ENCODE results near the gene JAK3. TPM values are rescaled to one million over a fixed set of nuclear protein-coding genes. Genes with fewer than 3 reads are reported as not detected.
A peak's percentile ranks its signal among the peaks of the same experiment; 100 is the strongest.

JAK3 gene
- total RNA-seq, 1 donor from 2014 or later, result 0.79 TPM

DNA sequence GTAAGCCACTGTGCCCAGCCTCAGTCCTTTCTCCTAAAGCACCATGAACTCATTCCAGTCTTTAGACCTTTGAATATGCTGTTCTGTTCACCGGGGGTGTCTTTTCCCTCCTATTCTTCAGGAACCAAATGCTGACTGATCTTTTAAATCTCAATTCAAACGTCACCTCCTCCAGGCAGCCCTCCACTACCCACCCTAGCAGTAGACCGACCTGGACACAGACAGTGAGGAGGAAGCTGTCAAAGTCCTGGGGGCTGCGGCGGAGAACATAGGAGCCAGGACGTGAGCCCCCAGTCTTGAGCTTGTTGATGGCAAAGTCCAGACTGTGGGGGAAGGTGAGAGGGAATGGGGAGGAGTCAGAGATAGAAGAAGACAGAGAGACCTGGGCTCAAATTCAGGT, 7.8 kb downstream of the JAK3 start:
- no peak for DNase-seq (ENCODE audit: low read depth in 2 of 2)

GRCh38 chr19:17837972-17838371, 9.8 kb downstream of the JAK3 start:
- no peak for DNase-seq (ENCODE audit: low read depth in 2 of 2)

DNA sequence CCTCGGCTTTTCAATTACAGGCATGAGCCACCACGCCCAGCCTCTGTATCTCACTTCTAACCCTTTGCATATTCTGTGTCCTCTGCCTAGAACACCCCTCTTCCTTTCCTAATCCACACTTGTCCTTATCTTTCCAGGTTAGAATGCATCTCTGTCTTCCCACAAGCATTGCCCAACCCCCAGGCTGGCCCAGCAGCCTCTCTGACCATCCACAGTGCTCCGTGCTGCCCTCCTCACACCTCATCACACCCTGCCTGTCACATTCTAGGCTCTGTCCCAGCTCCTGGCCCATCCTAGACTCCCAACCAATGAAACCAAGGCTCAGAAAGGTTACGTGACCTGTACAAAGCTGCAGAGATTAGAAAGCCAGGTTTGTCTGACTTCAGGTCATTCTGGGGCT, 11.3 kb downstream of the JAK3 start:
- DNase-seq (ENCODE audit: low read depth in 2 of 2), result no peak

DNA sequence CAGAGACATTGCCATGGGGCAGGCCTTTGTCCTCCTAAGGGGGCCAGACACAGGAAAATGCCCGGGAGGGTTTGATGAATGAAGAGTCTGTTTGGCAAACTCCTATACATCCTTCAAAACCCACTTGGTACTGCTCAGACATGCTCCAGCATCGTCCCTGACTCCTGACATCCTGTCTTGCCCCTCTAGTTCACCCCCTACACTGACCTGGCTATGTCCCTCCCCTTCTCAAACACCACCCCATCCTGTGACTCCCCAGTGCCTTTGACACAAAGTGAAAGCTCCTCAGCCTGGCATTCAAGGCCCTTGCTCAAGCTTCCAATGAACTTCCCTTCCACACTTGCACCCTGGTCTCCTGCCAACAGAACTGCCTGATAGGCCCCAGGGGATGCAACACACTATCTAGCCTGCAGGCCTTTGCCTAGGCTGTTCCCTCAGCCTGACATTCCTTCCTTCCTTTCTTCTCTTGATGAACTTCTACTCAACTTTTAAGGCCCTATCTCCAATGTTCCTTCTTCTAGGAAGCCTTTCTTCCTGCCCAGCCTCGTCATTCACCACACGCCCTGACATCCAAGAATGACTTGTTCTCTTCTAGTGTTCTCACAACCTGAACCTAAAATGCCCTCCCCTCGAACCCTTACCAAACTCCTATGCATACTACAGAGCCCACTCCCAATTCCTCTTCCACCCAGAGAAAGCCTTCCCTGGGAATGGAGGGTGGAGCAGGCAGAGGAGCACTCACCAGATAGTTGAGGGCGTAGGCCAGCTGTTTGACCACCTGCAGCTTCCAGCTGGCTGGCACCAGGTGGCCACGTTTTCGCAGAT, 12.4 kb downstream of the JAK3 start:
- no peak for DNase-seq (ENCODE audit: low read depth in 2 of 2)

DNA sequence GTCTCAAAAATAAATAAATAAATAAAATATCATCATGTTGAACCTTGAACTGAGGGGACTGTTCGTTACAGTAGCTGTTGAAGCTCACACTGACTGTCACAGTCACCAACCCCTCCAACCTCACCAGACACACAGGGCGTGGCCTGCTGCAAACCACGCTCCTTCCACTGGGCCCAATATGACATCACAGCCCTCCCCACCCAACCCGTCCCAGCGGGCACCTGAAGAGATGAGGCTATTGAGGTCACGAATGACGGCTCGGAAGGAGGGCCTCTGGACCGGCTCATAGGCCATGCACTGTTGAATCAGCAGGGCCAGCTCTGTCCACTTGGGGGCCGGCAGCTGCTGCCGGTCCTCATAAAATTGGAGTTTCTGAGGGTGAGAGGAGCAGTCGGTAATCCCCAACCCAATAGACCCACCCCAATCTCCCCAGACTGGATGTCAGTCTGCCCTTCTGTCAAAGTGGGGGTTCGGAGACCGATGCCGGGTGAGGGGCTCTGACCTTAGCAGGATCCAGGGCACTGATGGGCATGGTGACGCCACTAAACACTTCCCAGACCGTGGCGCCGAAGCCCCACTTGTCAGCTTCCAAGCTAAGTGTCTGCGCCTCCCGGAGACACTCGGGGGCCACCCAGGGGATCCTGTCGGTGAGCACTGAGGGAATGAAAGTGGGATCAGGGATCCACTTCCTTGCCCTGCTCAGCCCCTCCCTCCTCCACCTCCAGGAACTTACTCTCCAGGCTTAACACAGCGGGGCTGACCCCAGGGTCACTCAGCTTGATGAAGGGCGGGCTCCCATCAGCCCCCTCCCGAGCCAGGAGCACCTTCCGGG, 13.2 kb downstream of the JAK3 start:
- no peak for DNase-seq (ENCODE audit: low read depth in 2 of 2)

DNA sequence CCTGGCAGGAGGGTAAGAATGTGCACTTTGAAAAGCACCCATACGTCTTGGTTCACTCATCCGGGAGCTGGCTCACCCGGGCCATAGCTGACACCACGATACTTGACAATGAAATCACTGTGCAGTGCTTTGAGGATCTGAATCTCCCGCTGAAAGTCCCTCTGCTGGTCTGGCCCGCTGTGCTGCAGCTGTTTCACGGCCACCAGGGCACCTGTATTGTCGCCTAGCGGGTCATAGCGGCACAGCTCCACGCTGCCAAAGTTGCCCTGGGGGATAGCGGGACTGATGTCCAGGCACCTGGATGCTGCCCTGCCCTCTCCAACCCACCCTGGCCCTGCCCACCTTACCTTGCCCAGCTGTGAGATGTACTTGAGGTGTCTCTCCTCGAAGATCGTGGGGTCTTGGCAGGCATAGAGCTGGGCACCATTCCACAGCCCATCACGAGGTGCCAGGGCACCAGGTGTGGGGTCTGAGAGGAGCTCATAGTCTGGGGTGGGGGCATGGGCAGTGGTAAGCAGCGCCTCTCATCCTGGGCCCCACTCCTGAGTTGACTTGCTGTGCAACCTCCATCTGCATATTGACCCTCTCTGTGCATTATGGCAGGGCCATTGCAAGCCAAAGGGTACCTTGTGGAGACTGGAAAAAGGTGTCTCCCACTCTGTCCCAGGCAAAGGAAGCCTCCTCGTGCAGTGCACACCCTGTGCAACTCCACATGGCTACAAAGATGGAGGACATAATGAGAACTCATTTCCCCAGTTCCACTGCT, 15.2 kb downstream of the JAK3 start:
- DNase-seq (ENCODE audit: low read depth in 2 of 2), result no peak

GRCh38 chr19:17831419-17831888, 16.3 kb downstream of the JAK3 start:
- DNase-seq (ENCODE audit: low read depth in 2 of 2), result no peak

GRCh38 chr19:17830567-17831418, 17.0 kb downstream of the JAK3 start:
- DNase-seq (ENCODE audit: low read depth in 2 of 2), result peak; percentile 87 to 91

GRCh38 chr19:17829855-17830566, 17.8 kb downstream of the JAK3 start:
- DNase-seq (ENCODE audit: low read depth in 2 of 2), result peak in 1 of 2 donors; percentile 46

DNA sequence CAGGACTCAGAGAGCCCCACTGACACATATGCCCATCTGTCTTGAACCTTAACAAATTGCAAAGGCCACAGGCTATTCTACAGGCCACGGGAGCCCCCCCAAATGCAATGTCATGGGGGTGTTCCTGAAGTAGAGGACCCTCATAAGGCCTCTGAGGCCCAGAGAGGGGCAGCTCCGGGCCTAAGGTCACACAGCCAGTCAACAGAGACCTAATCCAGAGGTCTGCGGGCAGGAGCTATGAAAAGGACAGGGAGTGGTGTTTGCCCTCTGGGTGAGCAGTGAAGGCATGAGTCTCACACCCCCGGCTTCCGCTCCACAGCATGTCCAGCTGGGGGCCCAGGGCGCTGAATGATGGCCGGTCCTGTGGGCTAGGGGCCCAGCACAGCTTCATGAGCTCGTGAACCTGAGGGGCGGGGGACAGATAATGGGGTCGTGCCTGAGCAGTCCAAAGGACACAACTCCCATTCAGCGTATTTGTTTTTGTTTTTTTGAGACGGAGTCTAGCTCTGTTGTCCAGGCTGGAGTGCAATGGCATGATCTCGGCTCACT, 21.2 kb downstream of the JAK3 start:
- no peak for DNase-seq (ENCODE audit: low read depth in 2 of 2)

DNA sequence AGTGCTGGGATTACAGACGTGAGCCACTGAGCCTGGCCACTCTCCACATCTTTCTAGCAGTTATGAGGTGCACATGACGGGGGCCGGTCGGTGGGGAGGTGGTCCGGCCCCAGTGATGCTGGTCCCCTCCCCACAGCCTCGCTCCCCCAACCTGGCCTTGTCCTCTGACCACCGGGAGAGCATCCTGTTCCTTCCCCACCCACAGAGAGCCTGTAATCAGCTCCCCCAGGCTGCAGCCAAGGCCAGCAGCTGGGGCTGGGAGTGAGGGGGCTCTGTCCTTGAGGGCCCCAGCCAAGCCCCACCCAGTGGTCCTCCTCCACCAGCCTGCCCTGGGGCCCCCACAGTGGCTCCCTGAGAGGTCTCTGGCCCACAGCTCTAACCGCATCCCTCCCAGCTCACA, 23.4 kb downstream of the JAK3 start:
- no peak for DNase-seq (ENCODE audit: low read depth in 2 of 2)

DNA sequence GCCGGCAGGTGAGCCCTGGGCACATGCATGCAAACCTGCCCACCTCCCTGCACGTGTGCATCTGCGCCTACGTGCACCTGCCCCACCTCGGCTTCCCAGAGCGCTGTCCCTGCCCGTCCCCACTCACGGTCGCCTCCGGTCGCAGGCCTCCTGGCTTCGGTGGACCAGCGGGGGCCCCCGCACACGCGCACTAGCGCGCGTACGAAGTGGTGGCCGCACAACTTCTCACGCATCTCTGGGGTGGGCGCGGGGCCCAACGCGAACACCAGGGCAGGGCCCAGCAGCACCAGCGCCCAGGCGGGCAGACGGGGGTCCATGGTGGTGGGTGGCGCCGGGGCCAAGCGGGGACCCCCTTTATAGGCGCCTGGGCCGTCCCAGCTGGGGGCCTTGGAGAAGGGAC, 26.6 kb downstream of the JAK3 start, which contains the start of gene INSL3:
Gene INSL3, minus strand, starts transcription at position 330 of the 400 bp plus-strand sequence. Its CDS starts 13 bp downstream, at position 317.
- no peak for DNase-seq (ENCODE audit: low read depth in 2 of 2)

DNA sequence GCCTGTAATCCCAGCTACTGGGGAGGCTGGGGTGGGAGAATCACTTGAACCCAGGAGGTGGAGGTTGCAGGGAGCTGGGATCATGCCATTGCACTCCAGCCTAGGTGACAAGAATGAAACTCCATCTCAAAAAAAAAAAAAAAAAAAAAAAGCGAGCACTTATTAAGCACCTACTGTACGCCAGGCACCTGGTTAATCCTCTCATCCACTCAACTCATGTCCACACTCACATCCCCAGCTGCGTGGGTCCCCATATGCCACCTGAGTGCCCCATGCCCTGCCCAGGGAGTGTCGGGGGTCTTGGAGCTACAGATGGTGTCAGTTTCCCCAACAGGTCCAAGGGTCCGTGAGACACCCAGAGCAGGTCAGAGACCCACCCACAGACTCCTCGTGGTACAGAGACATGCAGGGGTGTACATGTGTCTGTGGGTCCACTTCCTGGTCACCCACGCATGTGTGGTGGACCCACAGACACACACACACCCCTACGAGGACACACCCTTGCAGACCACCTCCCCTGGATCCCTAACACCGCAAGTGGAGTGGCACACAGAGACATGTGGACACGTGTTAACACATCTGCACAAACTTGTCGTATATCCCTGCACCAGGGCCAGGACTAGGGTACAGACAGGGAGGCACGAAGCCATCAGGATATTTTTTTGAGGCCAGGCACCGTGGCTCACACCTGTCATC, 30.0 kb downstream of the JAK3 start:
- no peak for DNase-seq (ENCODE audit: low read depth in 2 of 2)

- no peak for DNase-seq (ENCODE audit: low read depth in 2 of 2)
Observed at GRCh38 chr19:17812099-17812498, 35.7 kb downstream of the JAK3 start.

DNA sequence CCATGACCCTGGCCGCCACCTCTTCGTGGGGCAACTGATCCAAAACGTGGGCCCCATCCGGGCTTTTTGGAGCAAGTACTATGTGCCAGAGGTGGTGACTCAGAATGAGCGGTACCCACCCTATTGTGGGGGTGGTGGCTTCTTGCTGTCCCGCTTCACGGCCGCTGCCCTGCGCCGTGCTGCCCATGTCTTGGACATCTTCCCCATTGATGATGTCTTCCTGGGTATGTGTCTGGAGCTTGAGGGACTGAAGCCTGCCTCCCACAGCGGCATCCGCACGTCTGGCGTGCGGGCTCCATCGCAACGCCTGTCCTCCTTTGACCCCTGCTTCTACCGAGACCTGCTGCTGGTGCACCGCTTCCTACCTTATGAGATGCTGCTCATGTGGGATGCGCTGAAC, 36.1 kb downstream of the JAK3 start:
- DNase-seq (ENCODE audit: low read depth in 2 of 2), result no peak

GRCh38 chr19:17811103-17811502, 36.7 kb downstream of the JAK3 start:
- no peak for DNase-seq (ENCODE audit: low read depth in 2 of 2)

DNA sequence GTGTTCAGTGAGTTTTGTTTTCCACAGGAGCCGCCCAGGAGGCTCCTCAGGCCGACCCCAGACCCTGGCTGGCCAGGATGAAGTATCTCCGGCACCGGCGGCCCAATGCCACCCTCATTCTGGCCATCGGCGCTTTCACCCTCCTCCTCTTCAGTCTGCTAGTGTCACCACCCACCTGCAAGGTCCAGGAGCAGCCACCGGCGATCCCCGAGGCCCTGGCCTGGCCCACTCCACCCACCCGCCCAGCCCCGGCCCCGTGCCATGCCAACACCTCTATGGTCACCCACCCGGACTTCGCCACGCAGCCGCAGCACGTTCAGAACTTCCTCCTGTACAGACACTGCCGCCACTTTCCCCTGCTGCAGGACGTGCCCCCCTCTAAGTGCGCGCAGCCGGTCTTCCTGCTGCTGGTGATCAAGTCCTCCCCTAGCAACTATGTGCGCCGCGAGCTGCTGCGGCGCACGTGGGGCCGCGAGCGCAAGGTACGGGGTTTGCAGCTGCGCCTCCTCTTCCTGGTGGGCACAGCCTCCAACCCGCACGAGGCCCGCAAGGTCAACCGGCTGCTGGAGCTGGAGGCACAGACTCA, 40.0 kb downstream of the JAK3 start:
- DNase-seq (ENCODE audit: low read depth in 2 of 2), result no peak

DNA sequence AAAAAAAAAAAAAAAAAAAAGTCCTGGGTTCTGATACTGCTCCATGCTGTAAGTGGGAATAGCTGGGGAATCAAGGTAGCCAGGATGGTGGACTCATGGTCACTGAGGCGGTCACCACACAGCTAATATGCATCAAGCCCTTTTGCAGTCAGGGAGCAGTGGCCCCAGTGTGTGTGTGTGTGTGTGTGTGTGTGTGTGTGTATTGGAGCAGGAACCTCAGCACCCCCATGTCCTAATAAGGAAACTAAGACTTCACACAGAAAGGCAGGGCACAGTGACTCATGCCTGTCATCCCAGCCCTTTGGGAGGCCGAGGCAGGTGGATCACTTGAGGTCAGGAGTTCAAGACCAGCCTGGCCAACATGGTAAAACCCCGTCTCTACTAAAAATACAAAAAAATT, 40.8 kb downstream of the JAK3 start:
- no peak for DNase-seq (ENCODE audit: low read depth in 2 of 2)

GRCh38 chr19:17805427-17805826, 42.4 kb downstream of the JAK3 start:
- no peak for DNase-seq (ENCODE audit: low read depth in 2 of 2)

Data from lung microvascular endothelial cell (primary cell).